Tibial artery (tissue), 4 donors: ENCODE results near the gene OR8D2.

ENCODE experiments used
- DNase-seq, 2 donors: peaks; one replicate each; pipeline ENCODE4 v3.0.0-alpha.2; 2019
- H3K27ac ChIP-seq, 2 donors: fragments of 200-600 bp; sonication (generic) in 1 of 2; 1 replicate in 1 of 2; 2 replicates in 1 of 2; pipeline ENCODE4 v1.5.1; 2018 to 2019; ENCODE audit warnings: mild to moderate bottlenecking in 1 of 2
- H3K27me3 ChIP-seq, 2 donors: fragments of 200-600 bp; sonication (generic) in 1 of 2; one replicate each; pipeline versions ENCODE4 v1.5.1 to v1.6.0; 2016 to 2019
- H3K36me3 ChIP-seq, 3 donors: fragments of 200-600 bp; sonication (generic) in 2 of 3; one replicate each; pipeline ENCODE4 v1.5.1; 2016 to 2019; ENCODE audit warnings: mild to moderate bottlenecking in 2 of 3
- H3K4me1 ChIP-seq, 4 donors: fragments of 200-600 bp; sonication (generic) in 2 of 4; 1 replicate in 3 of 4; 2 replicates in 1 of 4; pipeline ENCODE4 v1.5.1; 2016 to 2019
- H3K4me3 ChIP-seq, 2 donors: fragments of 200-600 bp; sonication (generic) in 1 of 2; 1 replicate in 1 of 2; 2 replicates in 1 of 2; pipeline ENCODE4 v1.5.1; 2018 to 2019; ENCODE audit warnings: mild to moderate bottlenecking in 2 of 2
- H3K9me3 ChIP-seq, 3 donors: fragments of 200-600 bp; sonication (generic) in 1 of 3; one replicate each; pipeline ENCODE4 v1.5.1; 2016 to 2019
- CTCF ChIP-seq, 2 experiments: fragments of 200-600 bp in 1 of 2; fragments of 450-650 bp in 1 of 2; IDR thresholded peaks; one replicate each; pipeline ENCODE4 v1.5.1; 2017 to 2019; ENCODE audit warnings: antibody characterized with exemption in 2 of 2, mild to moderate bottlenecking in 1 of 2, moderate library complexity in 1 of 2
- intact Hi-C: fragments of 100-400 bp; cut with DNase I; formaldehyde crosslinking; loops from one replicate; pipeline ENCODE4 v1.15.0; 2023; ENCODE audit warnings: low total_unique reads

OR8D2 gene

GRCh38 chr11:124294687-124295086, 25.3 kb downstream of the OR8D2 start:
- Histone ChIP-seq H3K4me1 (no peaks in the 10 kb centered on the region), H3K4me3 (no peak overlapping the region), H3K9me3 (peaks cover 0 to 4% (median 0%) of the 10 kb centered on the region in 3 donors), H3K36me3 (no peaks in the 10 kb centered on the region), H3K27ac (no peak overlapping the region), H3K27me3 (no peaks in the 10 kb centered on the region)
- no peak for DNase-seq
- no peak for TF ChIP-seq CTCF (IDR thresholded peaks at IDR 0.05)
- intact Hi-C loops, result no loop called here

GRCh38 chr11:124285610-124286344, 34.2 kb downstream of the OR8D2 start:
- no peak for DNase-seq
- intact Hi-C loops, result no loop called here
- no peaks in the 10 kb centered on the region for H3K9me3 ChIP-seq
- no peak overlapping the region for H3K4me3 ChIP-seq
- H3K4me1 ChIP-seq, result no peaks in the 10 kb centered on the region
- no peak for TF ChIP-seq CTCF (IDR thresholded peaks at IDR 0.05)
- no peaks in the 10 kb centered on the region for H3K27me3 ChIP-seq
- no peak overlapping the region for H3K27ac ChIP-seq
- H3K36me3 ChIP-seq, result no peaks in the 10 kb centered on the region

- intact Hi-C loops, result no loop called here
- no peaks in the 10 kb centered on the region for H3K27me3 ChIP-seq
- no peak overlapping the region for H3K27ac ChIP-seq
- no peaks in the 10 kb centered on the region for H3K4me1 ChIP-seq
- no peaks in the 10 kb centered on the region for H3K36me3 ChIP-seq
- no peaks in the 10 kb centered on the region for H3K9me3 ChIP-seq
- H3K4me3 ChIP-seq, result no peak overlapping the region
- DNase-seq, result no peak
- no peak for TF ChIP-seq CTCF (IDR thresholded peaks at IDR 0.05)
These were observed 41.7 kb downstream of the OR8D2 start for GRCh38 chr11:124278261-124278660.

- Histone ChIP-seq H3K27me3 (no peaks in the 10 kb centered on the region), H3K4me3 (no peak overlapping the region), H3K4me1 (no peaks in the 10 kb centered on the region), H3K27ac (no peak overlapping the region), H3K9me3 (no peaks in the 10 kb centered on the region), H3K36me3 (no peaks in the 10 kb centered on the region)
- intact Hi-C loops, result no loop called here
- no peak for DNase-seq
- TF ChIP-seq CTCF (IDR thresholded peaks at IDR 0.05), result no peak
These were observed 42.2 kb downstream of the OR8D2 start for GRCh38 chr11:124277804-124278203.

GRCh38 chr11:124277207-124277606, 42.8 kb downstream of the OR8D2 start:
- Histone ChIP-seq H3K4me1 (no peaks in the 10 kb centered on the region), H3K36me3 (no peaks in the 10 kb centered on the region), H3K27me3 (no peaks in the 10 kb centered on the region), H3K27ac (no peak overlapping the region), H3K9me3 (no peaks in the 10 kb centered on the region), H3K4me3 (no peak overlapping the region)
- no peak for DNase-seq
- intact Hi-C loops, result no loop called here
- no peak for TF ChIP-seq CTCF (IDR thresholded peaks at IDR 0.05)

- no peak for DNase-seq
- Histone ChIP-seq H3K4me3 (no peak overlapping the region), H3K27me3 (no peaks in the 10 kb centered on the region), H3K27ac (no peak overlapping the region), H3K4me1 (no peaks in the 10 kb centered on the region), H3K36me3 (no peaks in the 10 kb centered on the region), H3K9me3 (no peaks in the 10 kb centered on the region)
- intact Hi-C loops, result no loop called here
- TF ChIP-seq CTCF (IDR thresholded peaks at IDR 0.05), result no peak
These were observed 43.9 kb downstream of the OR8D2 start for GRCh38 chr11:124276081-124276480.
